ENCODE measurements around the gene MSLN. TPM values are rescaled to one million over a fixed set of nuclear protein-coding genes. Genes with fewer than 3 reads are reported as not detected.
A peak's percentile ranks its signal among the peaks of the same experiment; 100 is the strongest.

Gene MSLN
- total RNA-seq, 1 experiment from 2014 or later, result 0.73 TPM

DNA sequence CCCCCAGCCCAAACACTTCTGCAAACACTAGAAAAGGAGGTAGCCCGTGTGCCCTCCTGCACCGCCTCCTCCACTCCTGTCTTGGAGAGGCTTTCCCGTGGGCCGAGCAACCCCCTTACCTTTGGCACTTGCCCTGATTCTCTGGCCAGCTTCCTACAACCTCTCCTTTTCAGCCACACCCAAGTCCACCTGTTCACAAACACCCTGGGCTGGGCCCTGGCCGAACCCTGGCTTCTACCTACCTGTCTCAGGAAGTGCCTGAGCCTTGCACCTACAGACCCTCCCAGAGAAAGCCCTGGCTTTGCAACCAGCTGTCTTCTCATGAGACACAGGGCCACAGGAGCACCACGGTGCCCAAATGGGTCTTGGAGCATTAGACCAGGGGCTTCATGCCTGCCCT lies 41.6 kb upstream of the MSLN start:
- Histone ChIP-seq H3K27ac (ENCODE audit: low read length) (no peak overlapping the region), H3K79me2 (ENCODE audit: low read length) (peaks cover 19% of the 10 kb centered on the region), H3K36me3 (ENCODE audit: low read depth, low read length) (no peaks in the 10 kb centered on the region), H3K9me3 (ENCODE audit: low read length) (no peaks in the 10 kb centered on the region), H3F3A (ENCODE audit: low read length, unreplicated experiment) (no peaks in the 10 kb centered on the region), H3K4me2 (ENCODE audit: low read length) (no peak overlapping the region), H4K20me1 (ENCODE audit: low read length) (peaks cover 8% of the 10 kb centered on the region; the same call in 1 of the 2 replicates), H3K4me1 (ENCODE audit: insufficient read depth, low read length) (peaks cover 35% of the 10 kb centered on the region), H3K27me3 (ENCODE audit: low read length) (no peaks in the 10 kb centered on the region), H2AFZ (ENCODE audit: low read length) (no peak overlapping the region), H3K4me3 (ENCODE audit: low read length) (no peak overlapping the region), H3K9me2 (replicated peaks; ENCODE audit: low read length) (no peaks in the 10 kb centered on the region), H3K9ac (ENCODE audit: low read length) (no peak overlapping the region)
- intact Hi-C loops (cut with micrococcal nuclease), result loop anchor here (10.0 kb wide), 1 partner anchor 66 kb away; the partner anchor contains the start of genes CHTF18 and RPUSD1
- TF ChIP-seq, protein P1, sequence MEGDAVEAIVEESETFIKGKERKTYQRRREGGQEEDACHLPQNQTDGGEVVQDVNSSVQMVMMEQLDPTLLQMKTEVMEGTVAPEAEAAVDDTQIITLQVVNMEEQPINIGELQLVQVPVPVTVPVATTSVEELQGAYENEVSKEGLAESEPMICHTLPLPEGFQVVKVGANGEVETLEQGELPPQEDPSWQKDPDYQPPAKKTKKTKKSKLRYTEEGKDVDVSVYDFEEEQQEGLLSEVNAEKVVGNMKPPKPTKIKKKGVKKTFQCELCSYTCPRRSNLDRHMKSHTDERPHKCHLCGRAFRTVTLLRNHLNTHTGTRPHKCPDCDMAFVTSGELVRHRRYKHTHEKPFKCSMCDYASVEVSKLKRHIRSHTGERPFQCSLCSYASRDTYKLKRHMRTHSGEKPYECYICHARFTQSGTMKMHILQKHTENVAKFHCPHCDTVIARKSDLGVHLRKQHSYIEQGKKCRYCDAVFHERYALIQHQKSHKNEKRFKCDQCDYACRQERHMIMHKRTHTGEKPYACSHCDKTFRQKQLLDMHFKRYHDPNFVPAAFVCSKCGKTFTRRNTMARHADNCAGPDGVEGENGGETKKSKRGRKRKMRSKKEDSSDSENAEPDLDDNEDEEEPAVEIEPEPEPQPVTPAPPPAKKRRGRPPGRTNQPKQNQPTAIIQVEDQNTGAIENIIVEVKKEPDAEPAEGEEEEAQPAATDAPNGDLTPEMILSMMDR (conservative IDR thresholded peaks at IDR 0.05; ENCODE audit: low read depth, low read length), result no peak
- no peak for TF ChIP-seq EZH2phosphoT487 (IDR thresholded peaks at IDR 0.05; ENCODE audit: borderline replicate concordance, low read length)
- no peak for TF ChIP-seq EZH2 (IDR thresholded peaks at IDR 0.05; ENCODE audit: low read length, unreplicated experiment)
- ChIA-PET POLR2A (ENCODE audit: unreplicated experiment) (no interaction called here), CTCF (no interaction called here)
- ATAC-seq (no peak), DNase-seq (no peak)
- BruUV-seq (replicated peaks), result TSS peak; percentile 1

GRCh38 chr16:719815-720446 lies 40.6 kb upstream of the MSLN start:
- Histone ChIP-seq H3K4me2 (ENCODE audit: low read length) (peak overlapping the region; percentile 93), H3K4me3 (ENCODE audit: low read length) (peak overlapping the region; percentile 82), H3K79me2 (ENCODE audit: low read length) (peaks cover 19% of the 10 kb centered on the region), H3K36me3 (ENCODE audit: low read depth, low read length) (no peaks in the 10 kb centered on the region), H2AFZ (ENCODE audit: low read length) (no peak overlapping the region), H4K20me1 (ENCODE audit: low read length) (peaks cover 8% of the 10 kb centered on the region; the same call in 1 of the 2 replicates), H3K9me2 (replicated peaks; ENCODE audit: low read length) (no peaks in the 10 kb centered on the region), H3K27ac (ENCODE audit: low read length) (no peak overlapping the region), H3K9me3 (ENCODE audit: low read length) (no peaks in the 10 kb centered on the region), H3K4me1 (ENCODE audit: insufficient read depth, low read length) (peaks cover 26% of the 10 kb centered on the region), H3K9ac (ENCODE audit: low read length) (peak overlapping the region; percentile 69; the same call in 1 of the 2 replicates), H3K27me3 (ENCODE audit: low read length) (no peaks in the 10 kb centered on the region), H3F3A (ENCODE audit: low read length, unreplicated experiment) (no peaks in the 10 kb centered on the region)
- intact Hi-C loops (cut with micrococcal nuclease), result loop anchor here (1.0 to 10.0 kb wide), 2 partner anchors 8 to 65 kb away; partner anchors contain the start of genes CHTF18 and RPUSD1
- ChIA-PET CTCF (interaction anchor here (0.5 kb wide), 1 partner anchor 337 kb away, joined by 3 read pairs; no protein-coding TSS in a partner anchor), POLR2A (ENCODE audit: unreplicated experiment) (interaction anchor here (0.7 kb wide), 1 partner anchor 69 kb away, joined by 3 read pairs; the partner anchor contains the start of gene CHTF18)
- DNase-seq (peak; percentile 53), ATAC-seq (peak; percentile 25)
- TF ChIP-seq, protein P1 (conservative IDR thresholded peaks at IDR 0.05; ENCODE audit: low read depth, low read length), result peak; percentile 42
- no peak for TF ChIP-seq EZH2phosphoT487 (IDR thresholded peaks at IDR 0.05; ENCODE audit: borderline replicate concordance, low read length)
- no peak for TF ChIP-seq EZH2 (IDR thresholded peaks at IDR 0.05; ENCODE audit: low read length, unreplicated experiment)
- TSS peak; percentile 71 for BruUV-seq (replicated peaks)

Data from PC-3 (cell line).